ENCODE data around the gene IL3.

IL3 gene
- 0 to 7.1 (median 0.39) reads per million in 4 experiments for total RNA-seq

GRCh38 chr5:132060501-132061161 lies at the start of gene IL3:
TSS of gene IL3 (plus strand) at chr5:132060655. CDS start at chr5:132060707, 52 bp downstream.
- DNase-seq: no peak

- no peak for DNase-seq
These were observed 49.4 kb upstream of the IL3 start for GRCh38 chr5:132010989-132011621.

GRCh38 chr5:132011622-132012343 lies 48.7 kb upstream of the IL3 start, which contains the start of gene ACSL6:
TSS of gene ACSL6 (minus strand) at chr5:132011658. CDS start at chr5:132011553, 105 bp downstream.
- DNase-seq: peak; percentile 12

GRCh38 chr5:132012371-132013005 lies 48.0 kb upstream of the IL3 start:
- DNase-seq: no peak

GRCh38 chr5:132013006-132013689 lies 47.3 kb upstream of the IL3 start:
- no peak for DNase-seq

- no peak for DNase-seq
These were observed 46.7 kb upstream of the IL3 start for GRCh38 chr5:132013711-132014110.

GRCh38 chr5:132016721-132017250 lies 43.7 kb upstream of the IL3 start:
- no peak for DNase-seq

- no peak for DNase-seq
These were observed 43.1 kb upstream of the IL3 start for GRCh38 chr5:132017316-132017715.

GRCh38 chr5:132017738-132018625 lies 42.5 kb upstream of the IL3 start:
- DNase-seq: no peak

GRCh38 chr5:132019337-132019736 lies 41.1 kb upstream of the IL3 start:
- no peak for DNase-seq

- no peak for DNase-seq
These were observed 40.4 kb upstream of the IL3 start for GRCh38 chr5:132019857-132020555.

- DNase-seq: no peak
These were observed 39.7 kb upstream of the IL3 start for GRCh38 chr5:132020568-132021339.

GRCh38 chr5:132021654-132022053 lies 38.8 kb upstream of the IL3 start:
- DNase-seq: no peak

- DNase-seq: no peak
These were observed 37.7 kb upstream of the IL3 start for GRCh38 chr5:132022737-132023136.

- no peak for DNase-seq
These were observed 37.0 kb upstream of the IL3 start for GRCh38 chr5:132023258-132024116.

GRCh38 chr5:132024117-132024435 lies 36.4 kb upstream of the IL3 start:
- DNase-seq: no peak

- no peak for DNase-seq
These were observed 35.6 kb upstream of the IL3 start for GRCh38 chr5:132024789-132025402.

- no peak for DNase-seq
These were observed 35.0 kb upstream of the IL3 start for GRCh38 chr5:132025403-132025971.
